CD4-positive, alpha-beta memory T cell (primary cell): ENCODE measurements around the gene PNCK. TPM values are rescaled to one million over a fixed set of nuclear protein-coding genes. Genes with fewer than 3 reads are reported as not detected.
"Not testable (repeated sequence)": the region's sequence is repeated elsewhere in the genome, so short reads cannot be mapped to it uniquely, and the experiment has no call there.

Experiments used
- CTCF ChIA-PET: fragments of 350-600 bp; sonication (Branson Sonifier 250); formaldehyde crosslinking; loops from one replicate; lab custom pipeline; 2021; ENCODE audit warnings: inconsistent platforms; ENCODE audit not compliant: partially characterized antibody; lab: Charles Lee
- POLR2A ChIA-PET: fragments of 350-600 bp; sonication (Branson Sonifier 250); formaldehyde crosslinking; loops from one replicate; lab custom pipeline; 2021; ENCODE audit not compliant: partially characterized antibody; lab: Charles Lee
- DNase-seq, 5 donors: peaks; one replicate each; pipeline versions ENCODE4 v3.0.0 to v3.0.0-alpha.2; 2020 to 2022; ENCODE audit warnings: mixed read lengths in 1 of 5
- H3K27ac ChIP-seq: one replicate; pipeline ENCODE4 v1.7.0; 2013; ENCODE audit warnings: low read depth, low read length
- H3K27me3 ChIP-seq: 2 replicates; pipeline ENCODE4 v1.7.0; 2013; ENCODE audit warnings: mild to moderate bottlenecking, low read length, moderate library complexity; ENCODE audit not compliant: insufficient read depth
- H3K36me3 ChIP-seq: 2 replicates; pipeline ENCODE4 v1.7.0; 2013; ENCODE audit warnings: mild to moderate bottlenecking, low read length, moderate library complexity; ENCODE audit not compliant: insufficient read depth
- H3K4me1 ChIP-seq: 2 replicates; pipeline ENCODE4 v1.7.0; 2013; ENCODE audit warnings: mild to moderate bottlenecking, low read length, moderate library complexity; ENCODE audit not compliant: insufficient read depth
- H3K4me3 ChIP-seq, 2 donors: one replicate each; pipeline ENCODE4 v1.7.0; 2013; ENCODE audit warnings: low read length in 2 of 2, mild to moderate bottlenecking in 1 of 2
- H3K9me3 ChIP-seq, 2 donors: one replicate each; pipeline ENCODE4 v1.7.0; 2013; ENCODE audit warnings: low read length in 2 of 2, control low read depth in 1 of 2; ENCODE audit not compliant: control insufficient read depth in 1 of 2
- H3K27ac Mint-ChIP-seq, 7 donors: one replicate each; pipeline ENCODE4 v1.8.0; 2020 to 2021; ENCODE audit warnings: mixed read lengths in 7 of 7, mild to moderate bottlenecking in 6 of 7, inconsistent platforms in 3 of 7, moderate library complexity in 3 of 7
- H3K27me3 Mint-ChIP-seq, 2 donors: one replicate each; pipeline ENCODE4 v1.8.0; 2020 to 2021; ENCODE audit warnings: mixed read lengths in 2 of 2
- H3K36me3 Mint-ChIP-seq, 2 donors: one replicate each; pipeline ENCODE4 v1.8.0; 2020 to 2021; ENCODE audit warnings: mixed read lengths in 2 of 2, inconsistent platforms in 1 of 2, mild to moderate bottlenecking in 1 of 2
- H3K4me1 Mint-ChIP-seq, 4 donors: one replicate each; pipeline ENCODE4 v1.8.0; 2020 to 2021; ENCODE audit warnings: mixed read lengths in 4 of 4, mild to moderate bottlenecking in 1 of 4
- H3K4me3 Mint-ChIP-seq, 8 donors: one replicate each; pipeline ENCODE4 v1.8.0; 2020 to 2021; ENCODE audit warnings: mixed read lengths in 8 of 8, mild to moderate bottlenecking in 7 of 8, moderate library complexity in 6 of 8, inconsistent platforms in 3 of 8
- H3K9me3 Mint-ChIP-seq, 8 donors: one replicate each; pipeline ENCODE4 v1.8.0; 2020 to 2021; ENCODE audit warnings: mixed read lengths in 8 of 8, mild to moderate bottlenecking in 5 of 8, inconsistent platforms in 3 of 8, moderate library complexity in 1 of 8
- intact Hi-C: fragments of 100-400 bp; cut with micrococcal nuclease; formaldehyde crosslinking; loops from one replicate; pipeline ENCODE4 v1.15.1; 2023
- polyA plus RNA-seq, 2 donors: library from polyadenylated mRNA; unstranded; fragments of 300-500 nt; fragmentation: Illumina TruSeq; gene quantifications; one replicate each; pipeline ENCODE4 v1.2.3, GENCODE V29; 2021
- total RNA-seq, 2 experiments: library from RNA; stranded (reverse); gene quantifications; one replicate each; pipeline ENCODE4 v1.2.3, GENCODE V29; 2021

The PNCK gene
- total and polyA plus RNA-seq, 4 experiments from 2014 or later, result not detected

- Histone ChIP-seq H3K9me3 (no peaks in the 10 kb centered on the region), H3K4me1 (peaks cover 5% of the 10 kb centered on the region), H3K36me3 (peaks cover 10% of the 10 kb centered on the region), H3K27ac (no peak overlapping the region), H3K4me3 (no peak overlapping the region), H3K27me3 (no peaks in the 10 kb centered on the region)
- no peak overlapping the region for H3K4me3 Mint-ChIP-seq
- DNase-seq, result no peak
- POLR2A ChIA-PET, result no interaction called here
- peaks cover 6 to 12% (median 7%) of the 10 kb centered on the region in 4 donors for H3K4me1 Mint-ChIP-seq
- H3K36me3 Mint-ChIP-seq, result peaks cover 16 to 23% of the 10 kb centered on the region in 2 donors
- peak overlapping the region in 1 of 7 donors; percentile 17 for H3K27ac Mint-ChIP-seq
- intact Hi-C loops, result no loop called here
- no peaks in the 10 kb centered on the region for H3K9me3 Mint-ChIP-seq
- H3K27me3 Mint-ChIP-seq, result no peaks in the 10 kb centered on the region
- CTCF ChIA-PET, result no interaction called here
Observed at GRCh38 chrX:153709726-153710674, 36.4 kb upstream of the PNCK start.

- POLR2A ChIA-PET, result no interaction called here
- peak overlapping the region in 2 of 7 donors; percentile 10 to 13 for H3K27ac Mint-ChIP-seq
- H3K27ac ChIP-seq, result no peak overlapping the region
Observed at GRCh38 chrX:153708415-153708814, 34.8 kb upstream of the PNCK start.

GRCh38 chrX:153707406-153707805 lies 33.8 kb upstream of the PNCK start:
- H3K36me3 Mint-ChIP-seq, result peaks cover 4 to 21% of the 10 kb centered on the region in 2 donors
- H3K36me3 ChIP-seq, result no peaks in the 10 kb centered on the region
- no peaks in the 10 kb centered on the region for H3K27me3 Mint-ChIP-seq
- no peak overlapping the region for H3K4me3 Mint-ChIP-seq
- no peak for DNase-seq
- no peaks in the 10 kb centered on the region for H3K9me3 ChIP-seq
- peaks cover 5% of the 10 kb centered on the region for H3K4me1 ChIP-seq
- no peak overlapping the region for H3K4me3 ChIP-seq
- no peaks in the 10 kb centered on the region for H3K9me3 Mint-ChIP-seq
- no peak overlapping the region for H3K27ac Mint-ChIP-seq
- no peak overlapping the region for H3K27ac ChIP-seq
- H3K4me1 Mint-ChIP-seq, result peaks cover 2 to 8% (median 7%) of the 10 kb centered on the region in 4 donors
- intact Hi-C loops, result no loop called here
- H3K27me3 ChIP-seq, result no peaks in the 10 kb centered on the region
- POLR2A ChIA-PET, result no interaction called here
- CTCF ChIA-PET, result interaction anchor here (1.7 kb wide), 1 partner anchor 21 kb away, joined by 5 read pairs; no protein-coding TSS in a partner anchor

More at GRCh38 chrX:153708415-153708814, 34.8 kb upstream of the PNCK start:
- DNase-seq, result peak in 4 of 5 donors; percentile 29 to 56 (median 34)
- Histone ChIP-seq H3K27me3 (no peaks in the 10 kb centered on the region), H3K36me3 (no peaks in the 10 kb centered on the region), H3K4me3 (no peak overlapping the region), H3K4me1 (peaks cover 5% of the 10 kb centered on the region), H3K9me3 (no peaks in the 10 kb centered on the region)
- H3K9me3 Mint-ChIP-seq, result no peaks in the 10 kb centered on the region
- peaks cover 2 to 9% (median 7%) of the 10 kb centered on the region in 4 donors for H3K4me1 Mint-ChIP-seq
- no peaks in the 10 kb centered on the region for H3K27me3 Mint-ChIP-seq
- H3K4me3 Mint-ChIP-seq, result no peak overlapping the region
- intact Hi-C loops, result no loop called here
- H3K36me3 Mint-ChIP-seq, result peaks cover 7 to 24% of the 10 kb centered on the region in 2 donors
- CTCF ChIA-PET, result interaction anchor here (1.4 to 1.7 kb wide), 2 partner anchors 8 to 22 kb away, joined by 3 to 5 read pairs; no protein-coding TSS in a partner anchor

- intact Hi-C loops, result no loop called here
- Histone ChIP-seq H3K27me3 (no peaks in the 10 kb centered on the region), H3K27ac (no peak overlapping the region), H3K4me3 (no peak overlapping the region), H3K4me1 (peaks cover 5% of the 10 kb centered on the region), H3K36me3 (peaks cover 4% of the 10 kb centered on the region), H3K9me3 (no peaks in the 10 kb centered on the region)
- Mint-ChIP-seq H3K36me3 (peaks cover 4 to 21% of the 10 kb centered on the region in 2 donors), H3K4me3 (no peak overlapping the region), H3K9me3 (no peaks in the 10 kb centered on the region), H3K4me1 (peaks cover 2 to 8% (median 7%) of the 10 kb centered on the region in 4 donors), H3K27me3 (no peaks in the 10 kb centered on the region), H3K27ac (peak overlapping the region in 2 of 7 donors; percentile 22 to 36)
- POLR2A ChIA-PET, result no interaction called here
- DNase-seq, result no peak
- CTCF ChIA-PET, result no interaction called here
Observed at GRCh38 chrX:153706799-153707198, 33.2 kb upstream of the PNCK start.

- H3K27ac Mint-ChIP-seq, H3K9me3 Mint-ChIP-seq, H3K4me3 ChIP-seq, CTCF ChIA-PET, H3K27me3 ChIP-seq, H3K36me3 ChIP-seq, intact Hi-C loops, H3K4me1 ChIP-seq, DNase-seq, H3K9me3 ChIP-seq, H3K4me1 Mint-ChIP-seq, H3K4me3 Mint-ChIP-seq, H3K27ac ChIP-seq, H3K27me3 Mint-ChIP-seq, POLR2A ChIA-PET: not testable (repeated sequence)
- peaks cover 4 to 15% of the 10 kb centered on the region in 2 donors for H3K36me3 Mint-ChIP-seq
Observed at GRCh38 chrX:153705403-153706060, 31.9 kb upstream of the PNCK start.

- H3K27ac ChIP-seq, intact Hi-C loops, CTCF ChIA-PET, H3K27me3 ChIP-seq, H3K9me3 Mint-ChIP-seq, H3K9me3 ChIP-seq, POLR2A ChIA-PET, H3K4me3 ChIP-seq, H3K4me1 Mint-ChIP-seq, H3K4me3 Mint-ChIP-seq, DNase-seq, H3K4me1 ChIP-seq, H3K36me3 ChIP-seq, H3K27me3 Mint-ChIP-seq: not testable (repeated sequence)
- peak overlapping the region in 2 of 7 donors; percentile 37 to 79 for H3K27ac Mint-ChIP-seq
- H3K36me3 Mint-ChIP-seq, result peaks cover 4 to 12% of the 10 kb centered on the region in 2 donors
Observed at GRCh38 chrX:153704631-153705402, 31.2 kb upstream of the PNCK start.
